ENCODE measurements around the gene EYA4. TPM values are rescaled to one million over a fixed set of nuclear protein-coding genes. Genes with fewer than 3 reads are reported as not detected.
A peak's percentile ranks its signal among the peaks of the same experiment; 100 is the strongest.

Gene EYA4
- total RNA-seq, 1 experiment from 2014 or later, result 6.1 TPM

DNA sequence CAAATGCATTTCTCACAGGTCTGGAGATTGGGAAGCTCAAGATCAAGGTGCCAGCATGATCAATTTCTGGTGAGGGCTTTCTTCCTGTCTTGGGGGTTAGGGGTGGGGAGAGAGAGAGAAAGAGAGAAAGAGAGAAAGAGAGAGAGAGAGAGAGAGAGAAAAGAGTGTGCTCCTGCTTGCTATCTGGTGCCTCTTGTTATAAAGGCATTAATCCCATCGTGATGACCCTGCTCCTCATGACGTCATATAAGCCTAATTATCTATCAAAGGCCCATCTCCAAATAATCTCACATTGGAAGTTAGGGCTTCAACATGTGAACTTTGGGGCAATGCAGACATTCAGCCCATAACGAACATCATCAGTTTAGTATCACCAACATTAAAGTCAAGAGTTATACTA lies 114.8 kb downstream of the EYA4 start:
- no peaks in the 10 kb centered on the region for H3K36me3 ChIP-seq
- no peaks in the 10 kb centered on the region for H3K27me3 ChIP-seq
- H3K4me3 ChIP-seq, result no peak overlapping the region
- DNase-seq, result no peak
- H3K9me3 ChIP-seq, result no peaks in the 10 kb centered on the region

GRCh38 chr6:133358574-133359150 lies 117.5 kb downstream of the EYA4 start:
- Histone ChIP-seq H3K4me3 (no peak overlapping the region), H3K27me3 (no peaks in the 10 kb centered on the region), H3K36me3 (no peaks in the 10 kb centered on the region), H3K9me3 (no peaks in the 10 kb centered on the region)
- no peak for DNase-seq

DNA sequence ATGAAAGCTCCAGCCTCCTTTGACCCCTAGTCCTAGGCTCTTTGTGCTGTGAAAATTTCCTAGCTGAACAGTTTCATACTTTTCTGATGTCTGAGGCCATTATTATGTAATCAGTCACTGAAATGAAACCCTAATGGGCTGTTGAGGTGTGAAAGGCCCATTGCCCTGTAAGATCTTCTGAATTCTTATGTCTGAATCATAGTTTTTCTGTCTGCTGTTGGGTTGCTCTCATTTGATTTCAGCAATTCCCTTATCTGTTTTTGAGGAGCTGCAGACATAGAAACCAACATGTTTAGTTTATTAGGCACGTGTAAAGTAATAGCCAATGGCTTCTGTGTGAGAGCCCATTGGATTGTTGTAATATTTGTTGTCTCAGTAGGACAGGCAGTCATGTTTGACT lies 118.1 kb downstream of the EYA4 start:
- Histone ChIP-seq H3K36me3 (no peaks in the 10 kb centered on the region), H3K27me3 (no peaks in the 10 kb centered on the region), H3K9me3 (no peaks in the 10 kb centered on the region), H3K4me3 (no peak overlapping the region)
- no peak for DNase-seq

GRCh38 chr6:133359760-133360159 lies 118.6 kb downstream of the EYA4 start:
- Histone ChIP-seq H3K9me3 (no peaks in the 10 kb centered on the region), H3K27me3 (no peaks in the 10 kb centered on the region), H3K36me3 (no peaks in the 10 kb centered on the region), H3K4me3 (no peak overlapping the region)
- no peak for DNase-seq

- Histone ChIP-seq H3K27me3 (no peaks in the 10 kb centered on the region), H3K4me3 (no peak overlapping the region), H3K36me3 (no peaks in the 10 kb centered on the region), H3K9me3 (no peaks in the 10 kb centered on the region)
- DNase-seq, result no peak
Measured at GRCh38 chr6:133360194-133360593, 119.0 kb downstream of the EYA4 start.

- DNase-seq, result no peak
- H3K9me3 ChIP-seq, result no peaks in the 10 kb centered on the region
- H3K4me3 ChIP-seq, result no peak overlapping the region
- no peaks in the 10 kb centered on the region for H3K27me3 ChIP-seq
- H3K36me3 ChIP-seq, result no peaks in the 10 kb centered on the region
Measured at GRCh38 chr6:133362813-133363212, 121.7 kb downstream of the EYA4 start.

DNA sequence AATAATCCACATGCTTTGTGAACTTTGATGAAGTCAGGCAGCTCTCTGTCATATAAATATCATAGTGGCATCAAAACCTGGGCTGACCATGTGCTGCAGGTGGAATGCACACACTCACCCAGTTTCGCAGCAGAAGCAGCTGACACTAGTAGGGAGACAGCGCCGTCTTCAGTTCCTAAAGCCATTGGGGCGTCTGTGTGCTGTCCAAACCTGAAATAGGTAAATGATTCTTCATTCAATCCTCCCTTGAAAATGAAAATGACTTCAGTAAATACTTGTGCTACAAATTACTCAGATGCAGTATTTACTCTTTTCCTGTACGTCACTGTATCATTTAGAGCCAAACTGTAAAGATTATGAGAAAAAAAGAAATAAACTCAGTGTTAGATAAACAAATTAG lies 127.5 kb downstream of the EYA4 start:
- H3K4me3 ChIP-seq, result peak overlapping the region; percentile 4; the same call in 1 of the 2 replicates
- peak; percentile 40 for DNase-seq
- no peaks in the 10 kb centered on the region for H3K27me3 ChIP-seq
- H3K36me3 ChIP-seq, result no peaks in the 10 kb centered on the region
- H3K9me3 ChIP-seq, result no peaks in the 10 kb centered on the region

GRCh38 chr6:133369773-133370272 lies 128.7 kb downstream of the EYA4 start:
- DNase-seq, result no peak
- Histone ChIP-seq H3K36me3 (no peaks in the 10 kb centered on the region), H3K4me3 (peak overlapping the region; percentile 28), H3K27me3 (no peaks in the 10 kb centered on the region), H3K9me3 (no peaks in the 10 kb centered on the region)

DNA sequence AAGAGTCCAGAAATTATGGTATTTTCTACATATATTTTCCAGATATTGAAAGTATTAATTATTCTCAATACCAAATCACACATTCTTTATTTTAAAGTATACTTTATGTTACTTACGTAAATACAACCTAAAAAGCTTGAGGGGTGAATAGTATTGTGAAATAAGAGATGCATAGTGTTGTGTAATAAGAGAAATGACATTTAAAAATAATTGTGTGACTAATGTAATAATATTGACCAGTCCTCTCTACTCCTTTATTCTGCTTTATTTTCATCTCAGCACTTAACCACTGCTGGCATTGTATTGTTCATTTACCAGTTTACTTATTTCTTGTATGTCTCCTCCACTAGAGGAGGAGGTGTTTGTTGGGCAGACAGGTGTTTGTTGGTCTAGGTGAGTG lies 135.6 kb downstream of the EYA4 start:
- Histone ChIP-seq H3K4me3 (no peak overlapping the region), H3K9me3 (no peaks in the 10 kb centered on the region), H3K27me3 (no peaks in the 10 kb centered on the region), H3K36me3 (no peaks in the 10 kb centered on the region)
- DNase-seq, result no peak

DNA sequence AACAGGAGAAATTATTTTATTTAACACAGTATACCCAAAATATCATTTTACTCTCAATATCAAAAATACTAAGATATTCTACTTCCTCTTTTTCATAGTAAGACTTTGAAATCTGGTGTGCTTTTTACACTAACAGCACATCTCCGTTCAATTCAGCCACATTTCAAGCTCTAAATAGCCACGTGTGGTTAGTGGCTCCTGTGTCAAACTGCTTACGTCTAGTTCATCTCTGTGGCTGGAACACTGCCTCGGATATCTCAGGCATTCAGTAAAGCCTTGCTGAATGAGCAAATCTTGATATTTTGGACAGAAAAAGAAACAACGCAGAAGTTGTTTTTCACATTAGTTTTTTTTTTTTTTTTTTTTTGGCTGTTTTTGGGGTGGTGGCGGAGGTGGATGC lies 136.1 kb downstream of the EYA4 start:
- H3K4me3 ChIP-seq, result no peak overlapping the region
- H3K36me3 ChIP-seq, result no peaks in the 10 kb centered on the region
- DNase-seq, result no peak
- H3K9me3 ChIP-seq, result no peaks in the 10 kb centered on the region
- no peaks in the 10 kb centered on the region for H3K27me3 ChIP-seq

- no peak overlapping the region for H3K4me3 ChIP-seq
- no peaks in the 10 kb centered on the region for H3K36me3 ChIP-seq
- H3K27me3 ChIP-seq, result no peaks in the 10 kb centered on the region
- H3K9me3 ChIP-seq, result no peaks in the 10 kb centered on the region
- DNase-seq, result no peak
Measured at GRCh38 chr6:133380047-133380446, 138.9 kb downstream of the EYA4 start.

GRCh38 chr6:133380723-133381122 lies 139.6 kb downstream of the EYA4 start:
- H3K9me3 ChIP-seq, result no peaks in the 10 kb centered on the region
- no peak for DNase-seq
- H3K4me3 ChIP-seq, result no peak overlapping the region
- no peaks in the 10 kb centered on the region for H3K36me3 ChIP-seq
- H3K27me3 ChIP-seq, result no peaks in the 10 kb centered on the region

DNA sequence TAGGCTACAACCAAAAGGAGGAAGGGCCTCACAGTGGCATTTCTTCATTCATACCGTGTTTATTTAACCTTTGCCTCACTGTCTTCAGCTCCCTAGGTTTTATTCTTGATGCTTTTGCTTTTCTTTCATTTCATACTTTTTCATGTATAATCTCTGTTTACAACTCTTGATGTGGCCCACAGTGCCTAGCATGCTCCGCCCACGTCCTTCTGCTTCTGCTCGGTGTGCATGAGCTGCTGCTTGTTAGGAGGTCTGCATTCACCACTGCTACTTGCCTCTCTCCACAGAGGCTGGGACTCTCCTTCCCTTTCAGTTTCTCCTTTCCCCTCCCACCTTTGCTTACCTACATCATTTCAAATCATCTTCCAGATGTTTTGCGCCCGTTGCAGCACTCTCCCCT lies 147.6 kb downstream of the EYA4 start:
- Histone ChIP-seq H3K27me3 (no peaks in the 10 kb centered on the region), H3K4me3 (no peak overlapping the region), H3K36me3 (no peaks in the 10 kb centered on the region), H3K9me3 (no peaks in the 10 kb centered on the region)
- DNase-seq, result no peak

- Histone ChIP-seq H3K27me3 (no peaks in the 10 kb centered on the region), H3K36me3 (no peaks in the 10 kb centered on the region), H3K9me3 (no peaks in the 10 kb centered on the region), H3K4me3 (no peak overlapping the region)
- no peak for DNase-seq
Measured at GRCh38 chr6:133390168-133390567, 149.0 kb downstream of the EYA4 start.

- DNase-seq, result no peak
- no peaks in the 10 kb centered on the region for H3K27me3 ChIP-seq
- H3K9me3 ChIP-seq, result no peaks in the 10 kb centered on the region
- no peak overlapping the region for H3K4me3 ChIP-seq
- H3K36me3 ChIP-seq, result no peaks in the 10 kb centered on the region
Measured at GRCh38 chr6:133392015-133392414, 150.9 kb downstream of the EYA4 start.

GRCh38 chr6:133392641-133393040 lies 151.5 kb downstream of the EYA4 start:
- Histone ChIP-seq H3K36me3 (no peaks in the 10 kb centered on the region), H3K4me3 (no peak overlapping the region), H3K9me3 (no peaks in the 10 kb centered on the region), H3K27me3 (no peaks in the 10 kb centered on the region)
- DNase-seq, result no peak

DNA sequence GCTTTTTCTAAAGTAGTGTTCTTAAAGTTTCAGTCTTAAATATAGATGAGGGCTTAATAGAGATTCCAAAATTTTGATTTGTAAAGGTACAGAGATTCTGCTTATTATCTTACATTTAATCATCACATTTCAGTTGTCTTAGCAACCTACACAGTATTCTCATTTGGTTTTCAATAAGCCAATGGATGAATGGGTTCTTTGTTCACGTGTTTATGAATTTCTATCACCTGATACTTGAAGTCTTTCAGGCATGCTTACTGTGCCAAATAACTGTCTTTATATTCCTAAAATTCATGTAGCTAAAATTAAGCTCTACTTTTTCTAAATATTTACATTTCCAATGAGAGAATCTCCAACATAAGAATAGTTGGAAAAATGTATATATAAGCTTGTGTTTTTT lies 152.7 kb downstream of the EYA4 start:
- DNase-seq, result no peak
- no peaks in the 10 kb centered on the region for H3K36me3 ChIP-seq
- no peaks in the 10 kb centered on the region for H3K27me3 ChIP-seq
- H3K9me3 ChIP-seq, result no peaks in the 10 kb centered on the region
- no peak overlapping the region for H3K4me3 ChIP-seq

DNA sequence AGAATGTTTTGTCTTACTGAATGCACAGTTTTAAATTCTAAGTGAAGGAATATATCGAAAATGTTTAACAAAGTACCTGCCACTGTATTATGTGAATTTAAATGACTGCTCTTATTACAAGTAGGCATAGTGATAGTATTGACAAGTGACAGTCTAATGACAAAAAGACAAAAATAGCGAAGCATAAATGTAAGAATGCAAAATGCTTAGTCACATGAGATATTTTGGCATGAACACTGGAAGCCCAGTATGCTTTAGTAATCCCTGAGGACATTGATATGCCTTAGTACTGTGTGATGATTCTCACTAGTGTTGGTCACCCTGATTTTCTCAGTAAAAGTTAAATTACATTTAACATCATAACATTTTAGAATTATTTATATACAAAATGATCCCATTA lies 153.5 kb downstream of the EYA4 start:
- H3K27me3 ChIP-seq, result no peaks in the 10 kb centered on the region
- no peaks in the 10 kb centered on the region for H3K9me3 ChIP-seq
- no peak overlapping the region for H3K4me3 ChIP-seq
- H3K36me3 ChIP-seq, result no peaks in the 10 kb centered on the region
- DNase-seq, result no peak
